Measurements from ENCODE around the gene RRAGA. TPM values are rescaled to one million over a fixed set of nuclear protein-coding genes. Genes with fewer than 3 reads are reported as not detected.
A peak's percentile ranks its signal among the peaks of the same experiment; 100 is the strongest.

RRAGA gene
- total and polyA plus RNA-seq, 4 donors = 25.4 to 52.4 (median 40.4) TPM

- Histone ChIP-seq H3K27me3 (ENCODE audit: control insufficient read depth in 4 of 4, insufficient read depth in 4 of 4, low read length in 3 of 4) (peaks cover 0 to 3% (median 0%) of the 10 kb centered on the region in 4 donors), H3K9me3 (ENCODE audit: control insufficient read depth in 4 of 4, low read length in 3 of 4) (no peaks in the 10 kb centered on the region), H3K4me3 (ENCODE audit: low read depth in 1 of 3, low read length in 3 of 3) (no peak overlapping the region), H3K27ac (ENCODE audit: low read depth in 1 of 2, low read length in 2 of 2) (no peak overlapping the region), H3K36me3 (ENCODE audit: control insufficient read depth in 4 of 4, insufficient read depth in 3 of 4, low read depth in 1 of 4, low read length in 3 of 4) (no peaks in the 10 kb centered on the region), H3K9ac (ENCODE audit: low read depth in 1 of 2, low read length in 2 of 2) (no peak overlapping the region), H3K4me1 (ENCODE audit: control insufficient read depth in 4 of 4, insufficient read depth in 4 of 4, low read length in 3 of 4) (no peaks in the 10 kb centered on the region)
- peak; percentile 85 to 89 for TF ChIP-seq RAD21 (IDR thresholded peaks at IDR 0.05)
- no peak for TF ChIP-seq GABPA (IDR thresholded peaks at IDR 0.05 in 1 of 2, conservative IDR thresholded peaks at IDR 0.05 in 1 of 2)
- TF ChIP-seq CTCF (IDR thresholded peaks at IDR 0.05; ENCODE audit: low read depth, low read length, missing input control) = peak; percentile 79
- TF ChIP-seq EGR1 (IDR thresholded peaks at IDR 0.05; ENCODE audit: low read depth in 2 of 2) = no peak
- TF ChIP-seq HNF4A (conservative IDR thresholded peaks at IDR 0.05) = no peak
- no peak for TF ChIP-seq NR2F2 (IDR thresholded peaks at IDR 0.05)
- no peak for TF ChIP-seq HNF4G (IDR thresholded peaks at IDR 0.05)
- TF ChIP-seq YY1 (IDR thresholded peaks at IDR 0.05) = peak; percentile 27
- TF ChIP-seq RXRA (IDR thresholded peaks at IDR 0.05) = no peak
- no peak for TF ChIP-seq FOXA2 (IDR thresholded peaks at IDR 0.05)
- TF ChIP-seq REST (IDR thresholded peaks at IDR 0.05) = no peak
- no peak for TF ChIP-seq FOXA1 (IDR thresholded peaks at IDR 0.05)
- no peak for TF ChIP-seq ZBTB33 (IDR thresholded peaks at IDR 0.05)
- no peak for TF ChIP-seq TAF1 (conservative IDR thresholded peaks at IDR 0.05)
- no peak for TF ChIP-seq SP1 (IDR thresholded peaks at IDR 0.05)
- TF ChIP-seq JUND (IDR thresholded peaks at IDR 0.05) = no peak
- no peak for TF ChIP-seq ATF3 (IDR thresholded peaks at IDR 0.05)
- TF ChIP-seq MAX (IDR thresholded peaks at IDR 0.05) = no peak
- no peak for DNase-seq (ENCODE audit: low spot score)
- 20% methylated on average over 8 of the region's 8 CpGs for whole genome bisulfite sequencing
These were observed 20.3 kb upstream of the RRAGA start for GRCh38 chr9:19028835-19029451.
